WTC11 (cell line): ENCODE data around the gene WTAP. TPM values are rescaled to one million over a fixed set of nuclear protein-coding genes. Genes with fewer than 3 reads are reported as not detected.

Experiments
- ATAC-seq: fragments of 200-7000 bp; cut with Tn5 transposase; 2 replicates; pipeline ENCODE4 v1.10.0; 2021; ENCODE audit warnings: mild to moderate bottlenecking, moderate library complexity
- CTCF ChIA-PET: fragments of 300-600 bp; sonication (Branson Sonifier 250); formaldehyde crosslinking; loops from one replicate; lab custom pipeline; 2021; ENCODE audit warnings: antibody characterized with exemption; lab: Charles Lee
- POLR2A ChIA-PET: fragments of 350-600 bp; sonication (Branson Sonifier 250); formaldehyde crosslinking; loops from one replicate; lab custom pipeline; 2021; ENCODE audit warnings: antibody characterized with exemption; lab: Charles Lee
- DNase-seq: peaks from one replicate; pipeline ENCODE4 v3.0.0; 2021; ENCODE audit warnings: low spot score
- H3K27ac Mint-ChIP-seq: 2 replicates; pipeline ENCODE4 v1.8.0; 2021; ENCODE audit warnings: mixed read lengths
- H3K27me3 Mint-ChIP-seq: 2 replicates; pipeline ENCODE4 v1.8.0; 2021; ENCODE audit warnings: low read depth, mild to moderate bottlenecking, moderate library complexity, mixed read lengths
- H3K36me3 Mint-ChIP-seq: 2 replicates; pipeline ENCODE4 v1.8.0; 2021; ENCODE audit warnings: mixed read lengths
- H3K4me1 Mint-ChIP-seq: 2 replicates; pipeline ENCODE4 v1.8.0; 2022; ENCODE audit warnings: mixed read lengths
- H3K4me3 Mint-ChIP-seq: 2 replicates; pipeline ENCODE4 v1.8.0; 2021; ENCODE audit warnings: mild to moderate bottlenecking, moderate library complexity, mixed read lengths
- H3K9me3 Mint-ChIP-seq: 2 replicates; pipeline ENCODE4 v1.8.0; 2021; ENCODE audit warnings: mixed read lengths
- AFF4 ChIP-seq: sonication (generic); formaldehyde crosslinking; IDR thresholded peaks from 2 replicates; pipeline ENCODE4 v1.8.1; 2023; ENCODE audit warnings: mild to moderate bottlenecking, missing genetic modification reagents, borderline replicate concordance
- CDX4 ChIP-seq: fragments of 250-450 bp; sonication (Bioruptor Pico); IDR thresholded peaks from 2 replicates; pipeline ENCODE4 v1.9.0; 2021; ENCODE audit warnings: moderate library complexity, mild to moderate bottlenecking, inconsistent platforms, borderline replicate concordance
- CREB1 ChIP-seq: sonication (generic); formaldehyde crosslinking; IDR thresholded peaks from 2 replicates; pipeline ENCODE4 v1.8.0; 2023; ENCODE audit warnings: mild to moderate bottlenecking, missing genetic modification reagents
- ESRRA ChIP-seq: sonication (generic); formaldehyde crosslinking; IDR thresholded peaks from 2 replicates; pipeline ENCODE4 v1.8.1; 2022; ENCODE audit warnings: mild to moderate bottlenecking, missing genetic modification reagents, borderline replicate concordance
- ETV6 ChIP-seq: sonication (generic); formaldehyde crosslinking; IDR thresholded peaks from 2 replicates; pipeline ENCODE4 v1.8.1; 2022; ENCODE audit warnings: mild to moderate bottlenecking, missing genetic modification reagents
- FOXJ3 ChIP-seq: sonication (generic); formaldehyde crosslinking; IDR thresholded peaks from 2 replicates; pipeline ENCODE4 v1.9.0; 2021; ENCODE audit warnings: missing genetic modification reagents, mild to moderate bottlenecking, borderline replicate concordance
- HMGA2 ChIP-seq: fragments of 250-450 bp; sonication (Bioruptor Pico); IDR thresholded peaks from 2 replicates; pipeline ENCODE4 v1.4.0; 2021; ENCODE audit warnings: mild to moderate bottlenecking, moderate library complexity
- HMGXB4 ChIP-seq: sonication (generic); formaldehyde crosslinking; IDR thresholded peaks from 2 replicates; pipeline ENCODE4 v1.8.1; 2023; ENCODE audit warnings: mild to moderate bottlenecking, moderate library complexity, missing genetic modification reagents
- MLX ChIP-seq: sonication (generic); formaldehyde crosslinking; IDR thresholded peaks from 2 replicates; pipeline ENCODE4 v1.8.1; 2023; ENCODE audit warnings: mild to moderate bottlenecking, missing genetic modification reagents, moderate library complexity
- NR2C2 ChIP-seq: sonication (generic); formaldehyde crosslinking; IDR thresholded peaks from 2 replicates; pipeline ENCODE4 v1.8.0; 2022; ENCODE audit warnings: mild to moderate bottlenecking, missing genetic modification reagents
- SMAD4 ChIP-seq: sonication (generic); formaldehyde crosslinking; IDR thresholded peaks from 2 replicates; pipeline ENCODE4 v1.8.0; 2022; ENCODE audit warnings: mild to moderate bottlenecking, missing genetic modification reagents
- SOX15 ChIP-seq: fragments of 250-450 bp; sonication (Bioruptor Pico); IDR thresholded peaks from 2 replicates; pipeline ENCODE4 v1.9.0; 2021; ENCODE audit warnings: mild to moderate bottlenecking
- ZNF138 ChIP-seq: sonication (generic); formaldehyde crosslinking; conservative IDR thresholded peaks from 2 replicates; pipeline ENCODE4 v1.8.1; 2022; ENCODE audit warnings: mild to moderate bottlenecking, moderate library complexity, missing genetic modification reagents
- ZNF219 ChIP-seq: sonication (generic); formaldehyde crosslinking; IDR thresholded peaks from 2 replicates; pipeline ENCODE4 v1.8.0; 2023; ENCODE audit warnings: missing genetic modification reagents, mild to moderate bottlenecking, borderline replicate concordance
- ZNF281 ChIP-seq: sonication (generic); formaldehyde crosslinking; IDR thresholded peaks from 2 replicates; pipeline ENCODE4 v1.8.0; 2023; ENCODE audit warnings: mild to moderate bottlenecking, missing genetic modification reagents
- ZNF512 ChIP-seq: sonication (generic); formaldehyde crosslinking; IDR thresholded peaks from 2 replicates; pipeline ENCODE4 v1.8.1; 2022; ENCODE audit warnings: missing genetic modification reagents, borderline replicate concordance
- ZNF532 ChIP-seq: fragments of 250-450 bp; sonication (Bioruptor Pico); IDR thresholded peaks from 2 replicates; pipeline ENCODE4 v1.9.0; 2021; ENCODE audit warnings: mild to moderate bottlenecking, borderline replicate concordance
- ZNF671 ChIP-seq: fragments of 250-450 bp; sonication (Bioruptor Pico); IDR thresholded peaks from 2 replicates; pipeline ENCODE4 v1.8.0; 2021; ENCODE audit warnings: mild to moderate bottlenecking
- total RNA-seq: library from RNA; stranded (reverse); gene quantifications from 3 replicates; pipeline ENCODE4 v1.2.3, GENCODE V29; 2021

Gene WTAP
- total RNA-seq, 1 experiment from 2014 or later: 88.8 TPM

- ATAC-seq (no peak), DNase-seq (no peak)
- Mint-ChIP-seq H3K4me1 (peaks cover 32% of the 10 kb centered on the region), H3K27ac (peak overlapping the region; percentile 92), H3K4me3 (peak overlapping the region; percentile 89), H3K27me3 (no peaks in the 10 kb centered on the region), H3K36me3 (peaks cover 12% of the 10 kb centered on the region), H3K9me3 (no peaks in the 10 kb centered on the region)
- TF ChIP-seq FOXJ3: no peak
- TF ChIP-seq CDX4: no peak
- no peak for TF ChIP-seq ZNF281
- no peak for TF ChIP-seq ZNF532 (CRISPR knock-in tag)
- no peak for TF ChIP-seq ZNF219 (CRISPR knock-in tag)
- no peak for TF ChIP-seq ESRRA (CRISPR knock-in tag)
- TF ChIP-seq SOX15: no peak
- TF ChIP-seq ZNF512 (CRISPR knock-in tag): no peak
- no peak for TF ChIP-seq AFF4
- TF ChIP-seq MLX (CRISPR knock-in tag): no peak
- TF ChIP-seq ETV6 (CRISPR knock-in tag): no peak
- no peak for TF ChIP-seq CREB1
- no peak for TF ChIP-seq ZNF138 (CRISPR knock-in tag)
- TF ChIP-seq NR2C2: no peak
- TF ChIP-seq SMAD4: no peak
- no peak for TF ChIP-seq HMGA2 (CRISPR knock-in tag)
- no peak for TF ChIP-seq ZNF671 (CRISPR knock-in tag)
- no peak for TF ChIP-seq HMGXB4 (CRISPR knock-in tag)
- CTCF ChIA-PET: no interaction called here
- POLR2A ChIA-PET: interaction anchor here (0.9 to 1.7 kb wide), 2 partner anchors 35 to 61 kb away, joined by 3 to 5 read pairs; partner anchors contain the start of genes MRPL18 and TCP1
Observed at GRCh38 chr6:159728531-159728964, 1.2 kb downstream of the WTAP start.
